Activated CD4-positive, alpha-beta T cell treated with anti-CD3 and anti-CD28 coated beads for 36 hours (primary cell): ENCODE results near the gene RAMACL. TPM values are rescaled to one million over a fixed set of nuclear protein-coding genes. Genes with fewer than 3 reads are reported as not detected.

Source experiments
- ATAC-seq: fragments of 200-7000 bp; cut with Tn5 transposase; one replicate; pipeline ENCODE4 v1.10.0; 2021; ENCODE audit warnings: mild to moderate bottlenecking, moderate library complexity
- CTCF ChIA-PET: fragments of 350-600 bp; sonication (Branson Sonifier 250); formaldehyde crosslinking; loops from one replicate; lab custom pipeline; 2021; ENCODE audit warnings: antibody characterized with exemption; lab: Charles Lee
- POLR2A ChIA-PET: fragments of 350-600 bp; sonication (Branson Sonifier 250); formaldehyde crosslinking; loops from one replicate; lab custom pipeline; 2021; ENCODE audit warnings: antibody characterized with exemption, inconsistent platforms; lab: Charles Lee
- DNase-seq: peaks from one replicate; pipeline ENCODE4 v3.0.0-alpha.2; 2020
- H3K27ac Mint-ChIP-seq: one replicate; pipeline ENCODE4 v1.8.0; 2021; ENCODE audit warnings: mixed read lengths
- H3K27me3 Mint-ChIP-seq: one replicate; pipeline ENCODE4 v1.8.0; 2021; ENCODE audit warnings: mixed read lengths
- H3K36me3 Mint-ChIP-seq: one replicate; pipeline ENCODE4 v1.8.0; 2021; ENCODE audit warnings: low read depth, mixed read lengths
- H3K4me1 Mint-ChIP-seq: one replicate; pipeline ENCODE4 v1.8.0; 2021; ENCODE audit warnings: mixed read lengths
- H3K4me3 Mint-ChIP-seq: one replicate; pipeline ENCODE4 v1.8.0; 2021; ENCODE audit warnings: mild to moderate bottlenecking, moderate library complexity, mixed read lengths
- H3K9me3 Mint-ChIP-seq: one replicate; pipeline ENCODE4 v1.8.0; 2021; ENCODE audit warnings: low read depth, mixed read lengths
- intact Hi-C, 2 experiments: fragments of 100-400 bp; cut with DNase I in 1 of 2; cut with micrococcal nuclease in 1 of 2; formaldehyde crosslinking; loops; one replicate each; pipeline versions ENCODE4 v1.14.2 to v1.15.1; 2022 to 2024; cut with DNase I, micrococcal nuclease
- total RNA-seq, 2 experiments: library from RNA; stranded (reverse); gene quantifications; one replicate each; pipeline ENCODE4 v1.2.3, GENCODE V29; 2021

The RAMACL gene
- total RNA-seq, 2 experiments from 2014 or later = 0.30 to 0.41 TPM

GRCh38 chr6:166603043-166603690, 16.7 kb upstream of the RAMACL start:
- DNase-seq (no peak), ATAC-seq (no peak)
- intact Hi-C loops = no loop called here
- CTCF ChIA-PET = interaction anchor here (0.6 kb wide), 1 partner anchor 122 kb away, joined by 3 read pairs; no protein-coding TSS in a partner anchor
- no peak overlapping the region for H3K27ac Mint-ChIP-seq
- no peaks in the 10 kb centered on the region for H3K9me3 Mint-ChIP-seq
- no peaks in the 10 kb centered on the region for H3K4me1 Mint-ChIP-seq
- H3K4me3 Mint-ChIP-seq = no peak overlapping the region
- H3K36me3 Mint-ChIP-seq = no peaks in the 10 kb centered on the region
- no peaks in the 10 kb centered on the region for H3K27me3 Mint-ChIP-seq
- POLR2A ChIA-PET = no interaction called here

GRCh38 chr6:166601956-166602355, 15.5 kb upstream of the RAMACL start:
- Mint-ChIP-seq H3K4me1 (no peaks in the 10 kb centered on the region), H3K27ac (no peak overlapping the region), H3K36me3 (peaks cover 1% of the 10 kb centered on the region), H3K4me3 (no peak overlapping the region), H3K27me3 (no peaks in the 10 kb centered on the region), H3K9me3 (no peaks in the 10 kb centered on the region)
- CTCF ChIA-PET = no interaction called here
- intact Hi-C loops = no loop called here
- no peak for DNase-seq
- POLR2A ChIA-PET = no interaction called here
- ATAC-seq = no peak

GRCh38 chr6:166600931-166601330, 14.5 kb upstream of the RAMACL start:
- no peak overlapping the region for H3K4me3 Mint-ChIP-seq
- no peak for ATAC-seq
- ChIA-PET CTCF (interaction anchor here (1.2 kb wide), 1 partner anchor 11 kb away, joined by 3 read pairs; no protein-coding TSS in a partner anchor), POLR2A (no interaction called here)
- no peaks in the 10 kb centered on the region for H3K4me1 Mint-ChIP-seq
- no peaks in the 10 kb centered on the region for H3K9me3 Mint-ChIP-seq
- no peak overlapping the region for H3K27ac Mint-ChIP-seq
- DNase-seq = no peak
- intact Hi-C loops = no loop called here
- no peaks in the 10 kb centered on the region for H3K27me3 Mint-ChIP-seq
- peaks cover 1% of the 10 kb centered on the region for H3K36me3 Mint-ChIP-seq

- Mint-ChIP-seq H3K36me3 (peaks cover 1% of the 10 kb centered on the region), H3K27ac (no peak overlapping the region), H3K27me3 (no peaks in the 10 kb centered on the region), H3K4me1 (no peaks in the 10 kb centered on the region), H3K9me3 (no peaks in the 10 kb centered on the region), H3K4me3 (no peak overlapping the region)
- intact Hi-C loops = no loop called here
- DNase-seq (no peak), ATAC-seq (no peak)
- ChIA-PET CTCF (no interaction called here), POLR2A (interaction anchor here (0.6 kb wide), 1 partner anchor 14 kb away, joined by 4 read pairs; no protein-coding TSS in a partner anchor)
Observed at GRCh38 chr6:166599205-166599604, 12.7 kb upstream of the RAMACL start.

- POLR2A ChIA-PET = no interaction called here
- intact Hi-C loops = no loop called here
- Mint-ChIP-seq H3K27me3 (no peaks in the 10 kb centered on the region), H3K36me3 (peaks cover 1% of the 10 kb centered on the region), H3K4me3 (no peak overlapping the region), H3K27ac (no peak overlapping the region), H3K9me3 (no peaks in the 10 kb centered on the region), H3K4me1 (no peaks in the 10 kb centered on the region)
- CTCF ChIA-PET = no interaction called here
- ATAC-seq (no peak), DNase-seq (no peak)
Observed at GRCh38 chr6:166598441-166599138, 12.1 kb upstream of the RAMACL start.

- CTCF ChIA-PET = no interaction called here
- intact Hi-C loops = no loop called here
- no peaks in the 10 kb centered on the region for H3K9me3 Mint-ChIP-seq
- POLR2A ChIA-PET = no interaction called here
- H3K36me3 Mint-ChIP-seq = peaks cover 1% of the 10 kb centered on the region
- no peaks in the 10 kb centered on the region for H3K27me3 Mint-ChIP-seq
- ATAC-seq (no peak), DNase-seq (no peak)
- H3K4me1 Mint-ChIP-seq = no peaks in the 10 kb centered on the region
- H3K4me3 Mint-ChIP-seq = no peak overlapping the region
- H3K27ac Mint-ChIP-seq = no peak overlapping the region
Observed at GRCh38 chr6:166597711-166598440, 11.4 kb upstream of the RAMACL start.

- Mint-ChIP-seq H3K36me3 (peaks cover 1% of the 10 kb centered on the region), H3K9me3 (no peaks in the 10 kb centered on the region), H3K27ac (no peak overlapping the region), H3K4me3 (no peak overlapping the region), H3K4me1 (no peaks in the 10 kb centered on the region), H3K27me3 (no peaks in the 10 kb centered on the region)
- intact Hi-C loops = no loop called here
- DNase-seq = no peak
- no peak for ATAC-seq
- CTCF ChIA-PET = no interaction called here
- POLR2A ChIA-PET = no interaction called here
Observed at GRCh38 chr6:166596776-166597507, 10.5 kb upstream of the RAMACL start.

DNA sequence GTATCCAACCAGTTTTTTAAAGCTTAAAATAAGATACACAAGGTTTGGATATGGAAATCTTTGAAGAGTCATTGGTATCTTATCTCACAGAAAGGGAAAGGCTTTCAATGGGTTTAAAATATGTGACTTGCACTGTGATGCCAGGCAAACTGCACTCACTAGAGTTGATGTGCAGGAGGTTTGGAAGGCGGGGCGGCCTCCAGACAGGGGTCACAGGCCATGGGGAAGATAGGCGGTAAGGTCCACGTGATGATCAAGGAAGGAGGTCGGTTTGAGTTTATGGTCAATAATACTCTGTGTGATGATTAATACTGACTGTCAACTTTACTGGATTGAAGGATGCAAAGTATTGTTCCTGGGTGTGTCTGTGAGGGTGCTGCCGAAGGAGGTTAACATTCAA, 9.5 kb upstream of the RAMACL start:
- ATAC-seq (no peak), DNase-seq (no peak)
- Mint-ChIP-seq H3K4me3 (no peak overlapping the region), H3K27me3 (no peaks in the 10 kb centered on the region), H3K36me3 (peaks cover 1% of the 10 kb centered on the region), H3K9me3 (no peaks in the 10 kb centered on the region), H3K4me1 (no peaks in the 10 kb centered on the region), H3K27ac (no peak overlapping the region)
- intact Hi-C loops = no loop called here
- ChIA-PET CTCF (no interaction called here), POLR2A (no interaction called here)

- Mint-ChIP-seq H3K9me3 (no peaks in the 10 kb centered on the region), H3K27me3 (no peaks in the 10 kb centered on the region), H3K4me1 (no peaks in the 10 kb centered on the region), H3K36me3 (peaks cover 1% of the 10 kb centered on the region), H3K4me3 (no peak overlapping the region), H3K27ac (no peak overlapping the region)
- ChIA-PET CTCF (no interaction called here), POLR2A (no interaction called here)
- DNase-seq = no peak
- no peak for ATAC-seq
- intact Hi-C loops = no loop called here
Observed at GRCh38 chr6:166595061-166595780, 8.7 kb upstream of the RAMACL start.

GRCh38 chr6:166592821-166593220, 6.3 kb upstream of the RAMACL start:
- Mint-ChIP-seq H3K4me3 (no peak overlapping the region), H3K27ac (no peak overlapping the region), H3K4me1 (peaks cover 19% of the 10 kb centered on the region), H3K27me3 (no peaks in the 10 kb centered on the region), H3K36me3 (peaks cover 1% of the 10 kb centered on the region), H3K9me3 (no peaks in the 10 kb centered on the region)
- DNase-seq (no peak), ATAC-seq (no peak)
- ChIA-PET CTCF (no interaction called here), POLR2A (no interaction called here)
- intact Hi-C loops = no loop called here
